Activated CD8-positive, alpha-beta memory T cell treated with anti-CD3 and anti-CD28 coated beads, Interleukin-2, amount 50 U/mL, for 24 hours (primary cell): ENCODE measurements around the gene MAGEA3.
"Not testable (repeated sequence)": the region's sequence is repeated elsewhere in the genome, so short reads cannot be mapped to it uniquely, and the experiment has no call there.

Source experiments
- DNase-seq: peaks from one replicate; pipeline ENCODE4 v3.0.0-alpha.2; 2020; ENCODE audit errors: extremely low read depth

Gene MAGEA3

GRCh38 chrX:152735860-152736511 is 37.4 kb downstream of the MAGEA3 start:
- no peak for DNase-seq

GRCh38 chrX:152736528-152736927 is 37.9 kb downstream of the MAGEA3 start:
- DNase-seq = not testable (repeated sequence)

GRCh38 chrX:152738560-152738959 is 40.0 kb downstream of the MAGEA3 start:
- DNase-seq = no peak
